Left renal pelvis (tissue), 4 donors: ENCODE measurements around the gene CCDC178. TPM values are rescaled to one million over a fixed set of nuclear protein-coding genes. Genes with fewer than 3 reads are reported as not detected.

Experiments
- DNase-seq, 4 donors: peaks; one replicate each; pipeline ENCODE4 v3.0.0-alpha.2; 2013; ENCODE audit warnings: low read depth in 4 of 4, low spot score in 3 of 4
- polyA plus RNA-seq, 4 donors: library from polyadenylated mRNA; unstranded; fragments of 120-200 nt; gene quantifications; one replicate each; pipeline ENCODE4 v1.2.1, GENCODE V29; 2013; ENCODE audit not compliant: insufficient read length in 4 of 4

Gene CCDC178
- polyA plus RNA-seq, 4 donors = 0.81 to 3.3 (median 2.1) TPM

GRCh38 chr18:32891130-32891529 lies 549.4 kb downstream of the CCDC178 start:
- DNase-seq = no peak

- no peak for DNase-seq
Observed at GRCh38 chr18:32889615-32890593, 550.6 kb downstream of the CCDC178 start.

- peak in 2 of 4 donors; percentile 18 to 36 for DNase-seq
Observed at GRCh38 chr18:32888306-32888705, 552.2 kb downstream of the CCDC178 start.

Other genes starting within 250 kb of the CCDC178 start
- 1 to 10 TPM; 5.6 to 7.3 (median 6.8) TPM for gene ASXL3, start 137.5 kb upstream of the CCDC178 start, polyA plus RNA-seq